Stimulated activated CD8-positive, alpha-beta memory T cell treated with anti-CD3 and anti-CD28 coated beads, Interleukin-2, amount 100 ng/mL, for 48 hours (primary cell): ENCODE measurements around the gene KNCN.

Experiments
- DNase-seq, 2 donors: peaks; one replicate each; pipeline ENCODE4 v3.0.0-alpha.2; 2020; ENCODE audit warnings: low read depth in 2 of 2

KNCN gene

GRCh38 chr1:46497665-46498064, 53.8 kb downstream of the KNCN start:
- DNase-seq = no peak

GRCh38 chr1:46497020-46497419, 54.4 kb downstream of the KNCN start:
- DNase-seq = no peak

- DNase-seq = no peak
Measured at GRCh38 chr1:46496505-46496904, 54.9 kb downstream of the KNCN start.

DNA sequence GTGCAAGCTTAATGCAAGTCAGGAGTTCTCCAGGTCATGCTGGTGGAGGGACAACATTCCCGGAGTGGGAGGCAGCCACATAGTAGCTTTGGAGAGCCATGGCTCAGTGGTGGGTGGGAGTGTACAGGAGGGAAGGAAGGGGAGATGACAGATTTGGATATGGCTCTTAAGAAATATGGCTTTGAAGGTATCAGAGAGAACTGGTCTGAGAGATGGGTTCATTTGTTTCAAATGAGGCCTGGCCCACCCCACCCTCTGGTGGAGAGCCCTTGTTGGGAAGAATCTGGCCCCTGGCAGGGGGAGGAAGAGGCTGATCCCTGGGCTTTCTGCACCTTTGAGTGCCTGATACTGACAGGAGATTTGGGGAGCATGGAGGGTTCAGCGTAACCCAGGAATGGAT, 55.7 kb downstream of the KNCN start:
- no peak for DNase-seq
